ENCODE data around the gene TNFRSF19.

The TNFRSF19 gene

GRCh38 chr13:23695196-23695595 lies 125.0 kb downstream of the TNFRSF19 start:
- no peak for DNase-seq

- no peak for DNase-seq
These were observed 125.7 kb downstream of the TNFRSF19 start for GRCh38 chr13:23695711-23696464.

GRCh38 chr13:23696610-23697009 lies 126.4 kb downstream of the TNFRSF19 start:
- DNase-seq = no peak

- no peak for DNase-seq
These were observed 127.6 kb downstream of the TNFRSF19 start for GRCh38 chr13:23697772-23698313.

GRCh38 chr13:23699271-23699670 lies 129.1 kb downstream of the TNFRSF19 start:
- DNase-seq = no peak

- no peak for DNase-seq
These were observed 131.0 kb downstream of the TNFRSF19 start for GRCh38 chr13:23701186-23701585.

GRCh38 chr13:23701636-23702035 lies 131.4 kb downstream of the TNFRSF19 start:
- DNase-seq = no peak

- DNase-seq = no peak
These were observed 133.1 kb downstream of the TNFRSF19 start for GRCh38 chr13:23703246-23703860.

GRCh38 chr13:23705583-23705982 lies 135.4 kb downstream of the TNFRSF19 start:
- no peak for DNase-seq

- DNase-seq = no peak
These were observed 137.5 kb downstream of the TNFRSF19 start for GRCh38 chr13:23707674-23708073.

GRCh38 chr13:23709536-23709935 lies 139.3 kb downstream of the TNFRSF19 start:
- DNase-seq = no peak

GRCh38 chr13:23710366-23710765 lies 140.2 kb downstream of the TNFRSF19 start:
- DNase-seq = no peak

GRCh38 chr13:23711355-23711754 lies 141.1 kb downstream of the TNFRSF19 start:
- DNase-seq = no peak

- DNase-seq = no peak
These were observed 144.5 kb downstream of the TNFRSF19 start for GRCh38 chr13:23714672-23715071.

- DNase-seq = no peak
These were observed 145.0 kb downstream of the TNFRSF19 start for GRCh38 chr13:23715092-23715761.

- DNase-seq = no peak
These were observed 145.6 kb downstream of the TNFRSF19 start for GRCh38 chr13:23715762-23716235.

- DNase-seq = no peak
These were observed 146.2 kb downstream of the TNFRSF19 start for GRCh38 chr13:23716401-23716800.

GRCh38 chr13:23718996-23719395 lies 148.8 kb downstream of the TNFRSF19 start:
- no peak for DNase-seq

- DNase-seq = no peak
These were observed 152.7 kb downstream of the TNFRSF19 start for GRCh38 chr13:23722726-23723453.

GRCh38 chr13:23723471-23723870 lies 153.3 kb downstream of the TNFRSF19 start:
- DNase-seq = no peak

- no peak for DNase-seq
These were observed 154.2 kb downstream of the TNFRSF19 start for GRCh38 chr13:23724196-23724970.
